Heart left ventricle (tissue), 13 donors: ENCODE data around the gene CTNND1.

ENCODE experiments used
- POLR2A ChIP-seq, 2 donors: fragments of 450-650 bp; IDR thresholded peaks; one replicate each; pipeline ENCODE4 v1.6.1; 2017; ENCODE audit warnings: antibody characterized with exemption in 2 of 2, mild to moderate bottlenecking in 2 of 2, moderate library complexity in 2 of 2
- TF ChIP-seq, protein P1 (sequence below), 12 donors: fragments of 200-600 bp; sonication (generic) in 4 of 12; IDR thresholded peaks; one replicate each; pipeline versions ENCODE4 v1.5.0 to v1.8.0; 2018 to 2022; ENCODE audit warnings: antibody characterized with exemption in 12 of 12, mild to moderate bottlenecking in 5 of 12
- donor health status: ischemic (EF 13 %, LVEDD 7.1; RV severe dilation, severe dysfunction).
- donor health status: DM: no; HTN: yes; CAD: no.
- donor health status: DM: no; HTN: no; CAD: no.
- donor health status: ischemic (EF 25% LVEDD 6.9; RV normal size, moderate dysfunction).
- donor health status: ischemic (EF 25% LVEDD 5.7; RV mildly dilated, moderate dysfunction).
- donor health status: ischemic (EF 35%, LVEDD 5.7; RV mildly dilated, moderate dysfunction).
- donor health status: nonischemic (EF 11% LVEDD 7.7; RV severe dilation, severe dysfunction).
- donor health status: DM: yes; HTN: yes; CAD: no.
- donor health status: PGD.
- donor health status: ischemic (EF 29% LVEDD 5.4; RV normal size, mild dysfunction).
- donor health status: nonischemic (EF 23%, LVEDD 6.1; RV moderate dilation, normal function).

DNA sequence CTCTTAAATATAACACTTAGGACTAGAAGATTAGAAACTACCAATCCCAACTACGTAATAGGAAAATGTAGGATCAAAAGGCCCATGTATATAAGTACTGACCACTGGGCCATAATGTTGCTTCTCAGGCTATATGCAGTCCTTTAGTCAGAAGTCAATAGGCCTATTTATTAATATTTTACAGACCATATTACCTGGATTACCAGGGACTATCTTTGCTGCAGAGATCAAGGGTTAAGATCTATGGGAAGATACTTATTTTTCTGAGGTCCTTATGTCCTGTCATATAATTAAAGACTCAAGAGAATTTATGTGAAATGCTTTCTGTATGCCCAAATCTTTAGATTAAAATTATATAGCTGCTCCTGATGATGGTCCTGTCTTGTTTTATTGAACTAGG, 57.2 kb downstream of the CTNND1 start:
- TF ChIP-seq, protein P1, sequence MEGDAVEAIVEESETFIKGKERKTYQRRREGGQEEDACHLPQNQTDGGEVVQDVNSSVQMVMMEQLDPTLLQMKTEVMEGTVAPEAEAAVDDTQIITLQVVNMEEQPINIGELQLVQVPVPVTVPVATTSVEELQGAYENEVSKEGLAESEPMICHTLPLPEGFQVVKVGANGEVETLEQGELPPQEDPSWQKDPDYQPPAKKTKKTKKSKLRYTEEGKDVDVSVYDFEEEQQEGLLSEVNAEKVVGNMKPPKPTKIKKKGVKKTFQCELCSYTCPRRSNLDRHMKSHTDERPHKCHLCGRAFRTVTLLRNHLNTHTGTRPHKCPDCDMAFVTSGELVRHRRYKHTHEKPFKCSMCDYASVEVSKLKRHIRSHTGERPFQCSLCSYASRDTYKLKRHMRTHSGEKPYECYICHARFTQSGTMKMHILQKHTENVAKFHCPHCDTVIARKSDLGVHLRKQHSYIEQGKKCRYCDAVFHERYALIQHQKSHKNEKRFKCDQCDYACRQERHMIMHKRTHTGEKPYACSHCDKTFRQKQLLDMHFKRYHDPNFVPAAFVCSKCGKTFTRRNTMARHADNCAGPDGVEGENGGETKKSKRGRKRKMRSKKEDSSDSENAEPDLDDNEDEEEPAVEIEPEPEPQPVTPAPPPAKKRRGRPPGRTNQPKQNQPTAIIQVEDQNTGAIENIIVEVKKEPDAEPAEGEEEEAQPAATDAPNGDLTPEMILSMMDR (IDR thresholded peaks at IDR 0.05), result no peak
- TF ChIP-seq POLR2A (IDR thresholded peaks at IDR 0.05), result no peak
